HG03064 (cell line): ENCODE data around the gene ATP1A4.
"Not testable (repeated sequence)": the region's sequence is repeated elsewhere in the genome, so short reads cannot be mapped to it uniquely, and the experiment has no call there.

Experiments
- ATAC-seq: cut with Tn5 transposase; IDR thresholded peaks from one replicate; pipeline ENCODE4 v1.9.1; 2021; ENCODE audit warnings: low read depth; ENCODE audit not compliant: unreplicated experiment

ATP1A4 gene

DNA sequence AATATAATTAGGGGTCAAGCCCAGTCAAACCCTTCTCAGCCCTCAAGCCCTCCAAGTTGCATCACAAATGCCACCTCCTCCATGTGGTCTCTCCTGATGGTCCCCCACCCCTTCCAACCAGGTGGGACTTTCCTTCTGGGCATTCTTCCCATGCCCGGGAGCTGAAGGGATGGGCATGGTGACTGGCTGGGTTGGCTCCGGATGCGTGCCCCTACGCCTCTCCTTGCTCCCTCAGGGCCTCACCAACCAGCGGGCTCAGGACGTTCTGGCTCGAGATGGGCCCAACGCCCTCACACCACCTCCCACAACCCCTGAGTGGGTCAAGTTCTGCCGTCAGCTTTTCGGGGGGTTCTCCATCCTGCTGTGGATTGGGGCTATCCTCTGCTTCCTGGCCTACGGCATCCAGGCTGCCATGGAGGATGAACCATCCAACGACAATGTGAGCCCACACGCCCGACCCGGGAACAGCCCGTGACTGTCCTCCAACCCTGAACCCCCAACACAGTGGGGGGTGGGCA is 28.4 kb upstream of the ATP1A4 start:
- ATAC-seq: no peak

DNA sequence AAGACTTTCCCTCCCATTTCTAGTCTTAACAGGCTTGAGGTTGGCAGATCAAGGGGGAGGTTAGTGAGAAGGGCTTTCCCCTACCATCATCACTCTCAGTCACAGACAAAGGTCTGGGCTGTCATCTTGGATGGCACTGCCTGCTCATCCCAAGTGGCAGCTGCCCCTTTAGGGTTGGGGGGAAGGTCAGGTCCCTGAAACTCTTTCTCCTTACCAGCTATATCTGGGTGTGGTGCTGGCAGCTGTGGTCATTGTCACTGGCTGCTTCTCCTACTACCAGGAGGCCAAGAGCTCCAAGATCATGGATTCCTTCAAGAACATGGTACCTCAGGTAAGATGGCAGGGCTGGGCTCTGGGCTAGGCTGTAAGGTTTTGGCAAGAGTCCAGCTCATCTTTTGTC is 27.7 kb upstream of the ATP1A4 start:
- no peak for ATAC-seq

DNA sequence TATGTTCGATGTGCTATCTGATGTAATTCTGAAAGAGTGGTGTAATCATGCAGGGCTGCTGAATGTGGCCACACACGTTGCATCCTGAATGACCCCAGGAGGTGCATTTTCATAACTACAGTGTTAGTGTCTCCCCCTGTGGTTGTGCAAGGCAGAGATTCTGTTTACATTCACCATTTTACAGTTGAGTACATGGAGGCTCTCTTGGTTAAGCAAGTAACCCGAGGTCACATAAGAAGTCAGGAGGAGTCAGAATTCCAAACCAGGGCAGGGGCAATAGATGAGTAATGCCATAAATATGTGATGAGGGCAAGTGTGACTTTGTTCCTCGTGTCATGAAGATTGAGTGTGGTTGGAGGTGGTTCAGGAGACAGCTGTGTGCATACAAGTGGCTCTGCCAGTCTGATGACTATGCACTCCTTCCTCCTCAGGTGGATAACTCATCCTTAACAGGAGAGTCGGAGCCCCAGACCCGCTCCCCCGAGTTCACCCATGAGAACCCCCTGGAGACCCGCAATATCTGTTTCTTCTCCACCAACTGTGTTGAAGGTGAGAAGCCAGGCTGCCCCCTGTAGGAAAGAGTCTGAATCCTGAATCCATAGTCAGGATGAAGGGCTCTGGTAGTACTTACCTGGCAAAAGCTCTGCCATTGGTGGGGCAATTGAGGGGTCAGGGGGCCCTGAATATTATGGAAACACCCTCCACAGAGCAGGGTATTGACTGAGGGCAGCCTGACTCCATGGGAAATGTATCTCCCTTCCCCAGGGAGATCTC is 26.5 kb upstream of the ATP1A4 start:
- no peak for ATAC-seq

- ATAC-seq: no peak
Observed at GRCh38 chr1:160125746-160126145, 25.7 kb upstream of the ATP1A4 start.

DNA sequence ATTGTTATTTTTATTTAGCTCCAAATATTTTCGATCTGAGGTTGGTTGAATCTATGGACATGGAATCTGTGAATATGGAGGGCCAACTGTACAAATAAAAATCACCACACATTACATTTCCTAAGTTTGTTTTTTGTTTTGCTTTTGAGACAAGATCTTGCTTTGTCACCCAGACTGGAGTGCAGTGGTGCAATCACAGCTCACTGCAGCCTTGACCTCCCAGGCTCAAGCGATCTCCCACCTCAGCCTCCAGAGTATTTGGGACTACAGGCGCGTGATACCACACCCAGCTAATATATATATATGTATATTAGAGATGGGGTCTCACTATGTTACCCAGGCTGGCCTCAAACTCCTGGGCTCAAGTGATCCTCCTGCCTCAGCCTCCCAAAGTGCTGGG is 25.1 kb upstream of the ATP1A4 start:
- ATAC-seq: not testable (repeated sequence)

DNA sequence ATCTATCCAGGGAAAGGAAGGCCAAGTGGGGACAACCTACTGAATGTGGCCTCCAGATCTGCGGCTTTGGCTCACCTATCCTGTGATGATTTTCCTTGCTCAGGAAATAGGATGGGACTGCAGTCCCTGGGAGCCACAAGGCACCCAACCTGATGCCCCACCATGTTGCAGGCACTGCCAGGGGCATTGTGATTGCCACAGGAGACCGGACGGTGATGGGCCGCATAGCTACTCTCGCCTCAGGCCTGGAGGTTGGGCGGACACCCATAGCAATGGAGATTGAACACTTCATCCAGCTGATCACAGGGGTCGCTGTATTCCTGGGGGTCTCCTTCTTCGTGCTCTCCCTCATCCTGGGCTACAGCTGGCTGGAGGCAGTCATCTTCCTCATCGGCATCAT is 24.0 kb upstream of the ATP1A4 start:
- ATAC-seq: no peak

DNA sequence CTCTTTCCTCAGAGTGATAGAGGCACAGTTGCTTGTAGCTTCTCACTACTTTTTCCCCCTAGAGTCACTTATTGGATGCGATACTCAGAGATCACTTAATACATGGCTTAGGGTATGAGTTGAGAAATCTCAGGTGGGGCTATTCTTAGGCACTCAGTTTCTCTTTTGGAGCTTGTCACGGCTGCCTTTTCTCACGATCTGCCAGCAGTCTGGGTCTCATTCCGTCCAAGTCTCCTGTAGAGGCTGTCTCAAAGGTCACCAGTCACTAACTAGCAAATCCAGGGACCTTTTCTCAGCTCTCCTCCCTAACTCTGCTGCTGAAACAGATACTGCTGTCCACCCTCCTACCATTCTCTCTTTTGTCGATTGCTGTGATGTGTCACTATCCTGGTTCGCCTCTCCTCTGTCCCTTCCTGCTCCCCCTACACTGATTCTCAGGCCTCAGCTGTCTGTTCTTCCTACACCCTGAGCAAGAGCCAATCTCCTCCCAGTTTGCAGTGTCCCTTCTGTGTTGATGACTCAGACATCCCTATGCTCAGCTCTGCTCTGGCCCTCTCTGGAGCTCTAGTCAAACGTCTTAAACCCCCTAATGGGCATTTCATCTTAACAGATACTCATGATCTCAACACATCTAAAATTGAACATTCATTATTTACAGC is 23.4 kb upstream of the ATP1A4 start:
- ATAC-seq: no peak

- ATAC-seq: no peak
Observed at GRCh38 chr1:160128636-160129035, 22.8 kb upstream of the ATP1A4 start.

- ATAC-seq: no peak
Observed at GRCh38 chr1:160129046-160129445, 22.4 kb upstream of the ATP1A4 start.

DNA sequence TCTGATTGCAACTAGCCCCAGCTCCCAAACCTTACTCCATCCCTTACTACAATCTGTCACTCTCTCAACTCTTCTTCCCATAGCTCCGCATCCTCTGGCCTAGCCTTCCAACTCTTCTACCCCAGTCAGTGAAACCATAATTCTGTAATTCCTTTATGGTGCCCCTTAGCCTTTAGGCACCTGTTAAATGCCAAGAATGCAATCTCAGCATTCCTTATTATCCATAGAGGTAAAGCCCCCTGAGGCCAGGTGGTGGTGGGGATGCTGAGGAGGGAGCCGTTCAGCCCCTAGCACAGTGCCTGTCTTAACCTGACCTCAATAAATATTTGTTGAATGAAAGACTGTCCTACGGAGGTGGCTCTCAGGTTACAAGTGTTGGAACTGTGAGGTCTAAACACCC is 21.8 kb upstream of the ATP1A4 start:
- no peak for ATAC-seq

- ATAC-seq: no peak
Observed at GRCh38 chr1:160129966-160130365, 21.4 kb upstream of the ATP1A4 start.

GRCh38 chr1:160130486-160130885 is 20.9 kb upstream of the ATP1A4 start:
- no peak for ATAC-seq

DNA sequence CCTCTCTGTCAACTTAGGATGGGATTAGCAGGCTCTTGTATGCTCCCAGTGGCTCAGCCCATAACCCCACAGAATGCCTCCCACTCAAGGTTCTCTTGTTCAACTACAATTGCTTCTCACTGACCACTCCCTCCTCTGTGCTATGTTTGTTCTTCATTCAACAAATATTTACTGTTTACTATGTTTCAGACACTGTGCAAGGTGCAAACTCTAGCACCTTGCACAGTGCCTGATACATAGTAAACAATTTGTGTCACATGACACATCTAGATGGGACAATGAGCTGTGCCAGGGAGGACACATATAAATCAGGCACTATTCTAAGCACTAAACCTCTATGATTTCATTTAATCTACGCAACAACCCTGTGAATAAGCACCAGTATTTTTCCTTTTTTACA is 20.5 kb upstream of the ATP1A4 start:
- ATAC-seq: no peak

GRCh38 chr1:160131803-160132565 is 19.4 kb upstream of the ATP1A4 start:
- no peak for ATAC-seq

DNA sequence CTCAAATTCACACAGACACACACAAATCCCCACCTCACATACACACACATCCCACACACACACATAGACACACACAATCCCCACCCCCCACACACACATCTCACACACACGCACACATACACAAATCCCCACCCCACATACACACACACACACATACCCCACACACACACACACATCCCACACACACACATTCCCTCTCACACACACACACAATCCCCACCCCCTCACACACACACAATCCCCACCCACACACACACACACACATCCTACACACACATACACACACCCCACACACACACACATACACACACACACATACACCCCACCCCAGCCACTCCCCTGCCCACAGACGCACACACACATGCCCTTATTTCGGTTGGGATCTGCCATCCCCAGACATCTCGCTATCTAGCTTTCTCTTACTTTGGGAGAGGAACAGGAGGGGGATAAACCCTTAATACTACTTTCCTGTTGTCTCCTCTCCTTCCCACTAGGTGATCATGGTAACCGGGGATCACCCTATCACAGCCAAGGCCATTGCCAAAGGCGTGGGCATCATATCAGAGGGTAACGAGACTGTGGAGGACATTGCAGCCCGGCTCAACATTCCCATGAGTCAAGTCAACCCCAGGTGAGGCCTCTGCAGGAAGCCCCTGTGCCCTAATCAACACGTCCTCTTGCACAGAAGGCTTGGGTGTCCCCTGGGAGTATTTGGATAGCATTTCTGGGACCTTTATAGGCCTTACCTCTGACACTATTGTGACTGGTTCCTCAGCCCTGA is 17.2 kb upstream of the ATP1A4 start:
- ATAC-seq: no peak

DNA sequence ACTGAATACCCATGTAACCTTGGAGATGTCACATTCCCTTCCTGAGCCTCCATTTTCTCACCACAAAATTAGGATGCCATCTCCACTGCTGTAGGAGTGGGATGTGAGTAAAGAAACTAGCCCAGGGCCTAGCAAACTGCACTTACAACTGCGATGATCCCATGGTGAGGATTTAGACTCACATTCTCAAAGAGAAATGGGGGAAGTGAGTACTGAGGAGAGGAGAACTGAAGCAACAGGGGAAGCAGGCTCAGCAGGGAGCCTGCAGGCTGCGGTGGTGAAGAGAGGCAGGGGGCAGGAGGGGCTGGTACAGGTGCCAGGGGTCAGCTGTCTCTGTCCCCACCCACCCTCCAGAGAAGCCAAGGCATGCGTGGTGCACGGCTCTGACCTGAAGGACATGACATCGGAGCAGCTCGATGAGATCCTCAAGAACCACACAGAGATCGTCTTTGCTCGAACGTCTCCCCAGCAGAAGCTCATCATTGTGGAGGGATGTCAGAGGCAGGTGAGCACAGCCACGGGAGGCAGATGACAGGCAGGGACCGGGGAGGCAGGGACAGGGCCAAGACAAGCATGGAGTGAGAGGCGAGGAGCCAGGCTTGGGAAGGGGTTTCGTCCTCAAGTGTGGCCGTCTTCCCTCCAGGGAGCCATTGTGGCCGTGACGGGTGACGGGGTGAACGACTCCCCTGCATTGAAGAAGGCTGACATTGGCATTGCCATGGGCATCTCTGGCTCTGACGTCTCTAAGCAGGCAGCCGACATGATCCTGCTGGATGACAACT is 16.4 kb upstream of the ATP1A4 start:
- ATAC-seq: no peak

DNA sequence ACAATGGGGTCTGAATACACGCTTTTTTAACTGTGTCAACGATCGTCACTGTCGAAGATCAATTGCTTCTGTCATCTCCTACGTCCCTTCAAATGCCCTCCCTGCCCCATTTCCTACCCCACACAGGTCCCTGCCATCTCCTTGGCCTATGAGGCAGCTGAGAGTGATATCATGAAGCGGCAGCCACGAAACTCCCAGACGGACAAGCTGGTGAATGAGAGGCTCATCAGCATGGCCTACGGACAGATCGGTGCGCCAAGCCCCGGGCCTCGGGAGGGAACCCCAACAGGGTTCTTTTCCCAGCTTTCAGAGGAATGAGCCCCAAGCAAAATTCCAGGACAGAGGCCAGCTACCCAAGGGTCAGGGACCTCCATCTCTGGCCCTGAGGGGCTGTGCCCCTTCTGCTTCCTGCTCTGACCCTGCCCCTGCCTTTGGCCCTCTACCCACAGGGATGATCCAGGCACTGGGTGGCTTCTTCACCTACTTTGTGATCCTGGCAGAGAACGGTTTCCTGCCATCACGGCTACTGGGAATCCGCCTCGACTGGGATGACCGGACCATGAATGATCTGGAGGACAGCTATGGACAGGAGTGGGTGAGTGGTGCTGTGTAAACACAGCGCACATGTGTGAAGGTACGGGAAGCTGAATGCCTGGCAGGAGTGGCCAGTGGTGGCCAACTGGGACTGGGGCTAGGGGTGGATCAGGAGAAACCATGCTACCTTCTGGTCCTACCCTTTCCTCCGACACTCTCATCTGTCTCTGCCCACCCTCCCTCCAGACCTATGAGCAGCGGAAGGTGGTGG is 15.1 kb upstream of the ATP1A4 start:
- no peak for ATAC-seq

GRCh38 chr1:160136926-160137200 is 14.5 kb upstream of the ATP1A4 start:
- ATAC-seq: no peak

DNA sequence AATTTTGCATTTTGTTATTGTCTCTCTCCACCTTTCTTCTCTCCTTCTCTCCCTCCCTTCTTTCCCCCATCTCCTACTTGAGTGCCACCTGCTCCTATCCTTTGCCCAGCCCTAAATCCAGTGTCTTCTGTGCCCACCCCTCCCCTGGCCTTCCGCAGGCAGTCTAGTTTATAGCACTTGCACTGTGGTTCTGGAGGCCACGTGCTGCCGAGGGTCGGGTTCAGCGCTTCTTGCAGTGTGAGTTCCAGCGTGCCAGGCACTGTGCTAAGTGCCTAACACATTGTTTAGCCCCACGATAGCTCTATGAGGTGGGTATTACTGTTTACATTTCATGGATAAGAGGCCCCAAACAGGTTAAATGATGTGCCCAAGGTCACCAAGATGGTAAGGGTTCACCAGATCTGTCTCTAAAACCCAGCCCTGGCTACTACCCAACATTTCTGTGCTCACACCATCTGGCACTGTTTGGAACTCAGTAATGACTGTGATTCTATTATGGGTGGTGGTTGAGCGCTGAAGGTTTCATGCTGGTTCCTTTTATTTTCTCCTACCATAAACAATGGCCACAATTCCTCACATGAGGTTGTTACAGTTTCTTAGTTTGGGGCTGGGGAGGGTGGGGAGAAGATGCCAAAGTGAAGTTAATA is 14.1 kb upstream of the ATP1A4 start:
- ATAC-seq: no peak
